ENCODE measurements around the gene SOD2. TPM values are rescaled to one million over a fixed set of nuclear protein-coding genes. Genes with fewer than 3 reads are reported as not detected.
"Not testable (repeated sequence)": the region's sequence is repeated elsewhere in the genome, so short reads cannot be mapped to it uniquely, and the experiment has no call there.

The SOD2 gene
- polyA plus RNA-seq, 5 donors: 77.8 to 86.3 (median 84.3) TPM

- DNase-seq: no peak
Observed at GRCh38 chr6:159686040-159686439, 7.0 kb downstream of the SOD2 start.

DNA sequence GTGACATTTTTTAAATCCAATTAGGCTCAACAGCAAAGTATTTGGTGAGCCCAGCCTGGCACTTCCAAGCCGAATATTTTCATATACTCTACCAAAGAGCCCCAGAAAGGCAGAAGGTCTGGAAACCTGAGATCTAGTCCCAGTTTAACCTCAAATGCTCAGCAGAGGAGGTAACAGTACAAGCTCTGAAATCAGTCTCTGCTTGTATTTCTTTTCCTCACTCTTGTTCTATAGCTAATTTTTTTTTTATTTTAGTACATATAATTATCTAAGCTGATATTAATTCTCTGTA, 9.1 kb downstream of the SOD2 start:
- no peak for DNase-seq

DNA sequence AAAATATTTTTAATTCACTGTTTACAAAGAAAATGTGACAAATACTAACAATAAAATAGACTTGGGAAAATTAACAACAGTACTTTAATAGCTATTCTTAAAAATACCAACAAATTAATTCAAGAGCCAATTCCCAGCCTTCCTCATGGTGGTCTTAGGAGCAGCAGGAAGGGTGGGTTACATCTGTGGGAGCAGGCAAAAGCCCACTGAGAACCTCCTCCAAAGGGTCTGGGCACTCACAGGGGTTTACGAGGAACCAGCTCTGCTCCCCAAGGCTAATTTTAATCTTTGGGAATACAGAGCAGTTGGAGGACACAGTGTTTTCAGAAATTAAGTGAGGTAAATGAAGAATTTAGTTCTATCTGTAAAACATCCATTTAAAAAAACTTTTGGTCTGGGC, 10.2 kb downstream of the SOD2 start:
- DNase-seq: no peak

DNA sequence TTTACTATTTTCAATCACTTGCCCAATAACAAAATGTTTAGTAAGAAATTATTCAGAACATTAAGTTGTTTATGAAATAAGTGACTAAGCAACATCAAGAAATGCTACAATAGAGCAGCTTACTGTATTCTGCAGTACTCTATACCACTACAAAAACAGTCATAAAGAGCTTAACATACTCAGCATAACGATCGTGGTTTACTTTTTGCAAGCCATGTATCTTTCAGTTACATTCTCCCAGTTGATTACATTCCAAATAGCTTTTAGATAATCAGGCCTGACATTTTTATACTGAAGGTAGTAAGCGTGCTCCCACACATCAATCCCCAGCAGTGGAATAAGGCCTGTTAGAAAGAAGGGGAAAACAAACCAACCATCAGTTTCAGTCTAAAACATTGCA, 10.7 kb downstream of the SOD2 start:
- no peak for DNase-seq

- no peak for DNase-seq
Observed at GRCh38 chr6:159681191-159681880, 11.7 kb downstream of the SOD2 start.

GRCh38 chr6:159680104-159680503, 12.9 kb downstream of the SOD2 start:
- no peak for DNase-seq

DNA sequence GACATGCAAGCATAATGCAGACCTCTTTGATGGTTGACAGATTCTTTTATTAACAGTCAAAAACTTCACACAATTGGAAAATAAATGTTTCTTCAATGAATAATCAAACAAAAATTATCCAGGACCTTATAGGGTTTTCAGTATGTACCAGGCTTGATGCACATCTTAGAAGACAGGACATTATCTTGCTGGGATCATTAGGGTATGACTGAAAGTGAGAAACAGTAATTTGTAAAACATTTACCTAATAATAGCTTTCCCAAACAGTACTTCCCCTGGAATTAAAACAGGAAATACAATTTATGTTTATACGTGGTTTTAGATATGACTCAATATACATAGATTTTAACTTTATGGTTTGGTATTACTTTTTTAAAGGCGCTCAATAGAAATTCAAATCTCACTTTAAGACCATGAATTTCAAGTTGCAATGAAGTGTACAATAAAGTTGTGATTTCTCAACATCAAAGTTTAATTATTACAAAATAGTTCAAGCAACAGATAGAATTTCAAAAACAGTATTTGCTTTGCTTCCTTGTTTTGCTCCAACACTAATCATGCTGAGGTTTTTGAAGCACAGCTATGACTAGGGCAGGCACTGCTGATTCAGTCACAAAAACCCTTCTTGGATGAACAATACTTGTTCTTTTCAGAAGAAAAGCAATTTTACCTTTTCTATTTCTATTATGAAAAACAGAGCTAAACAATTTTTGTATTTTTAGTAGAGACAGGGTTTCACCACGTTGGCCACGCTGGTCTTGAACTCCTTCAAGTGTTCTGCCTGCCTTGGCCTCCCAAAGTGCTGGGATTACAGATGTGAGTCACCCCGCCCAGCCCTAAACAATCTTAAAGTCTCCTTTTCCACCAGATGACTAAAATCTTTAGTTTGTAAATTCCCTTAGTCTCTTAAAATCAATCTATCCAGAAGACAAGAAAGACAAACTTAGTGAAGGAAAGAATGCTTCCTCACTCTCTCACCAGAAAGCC, 13.7 kb downstream of the SOD2 start:
- DNase-seq: no peak

- no peak for DNase-seq
Observed at GRCh38 chr6:159678574-159678973, 14.5 kb downstream of the SOD2 start.

DNA sequence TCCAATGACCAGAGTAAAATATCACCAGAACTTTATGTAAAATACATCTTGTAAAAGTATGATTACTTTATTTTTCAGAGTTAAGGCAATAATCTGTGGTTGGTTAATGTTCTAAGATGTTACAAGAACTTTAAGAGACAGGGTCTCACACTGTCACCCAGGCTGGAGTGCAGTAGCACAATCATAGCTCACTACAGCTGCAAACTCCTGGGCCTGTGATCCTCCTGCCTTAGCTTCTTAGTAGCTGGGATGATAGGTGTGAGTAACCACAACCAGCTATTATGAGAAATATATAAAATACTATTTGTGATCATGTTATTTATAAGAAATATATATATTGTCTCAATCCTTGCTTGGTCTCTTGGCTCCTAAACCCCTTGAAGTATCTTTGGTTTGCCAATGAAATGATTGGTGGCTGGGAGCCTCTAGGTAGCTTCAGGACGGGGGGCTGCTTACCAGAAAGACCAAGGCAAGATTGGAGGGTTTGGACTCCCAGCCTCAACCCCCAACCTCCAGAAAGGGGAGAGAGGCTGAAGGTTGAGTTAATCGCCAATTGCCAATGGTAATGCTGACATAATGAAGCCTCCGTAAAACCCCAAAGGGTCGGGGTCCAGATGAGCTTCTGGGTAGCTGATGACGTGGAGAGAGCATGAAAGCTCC, 15.4 kb downstream of the SOD2 start:
- no peak for DNase-seq

- no peak for DNase-seq
Observed at GRCh38 chr6:159676890-159677505, 16.0 kb downstream of the SOD2 start.

DNA sequence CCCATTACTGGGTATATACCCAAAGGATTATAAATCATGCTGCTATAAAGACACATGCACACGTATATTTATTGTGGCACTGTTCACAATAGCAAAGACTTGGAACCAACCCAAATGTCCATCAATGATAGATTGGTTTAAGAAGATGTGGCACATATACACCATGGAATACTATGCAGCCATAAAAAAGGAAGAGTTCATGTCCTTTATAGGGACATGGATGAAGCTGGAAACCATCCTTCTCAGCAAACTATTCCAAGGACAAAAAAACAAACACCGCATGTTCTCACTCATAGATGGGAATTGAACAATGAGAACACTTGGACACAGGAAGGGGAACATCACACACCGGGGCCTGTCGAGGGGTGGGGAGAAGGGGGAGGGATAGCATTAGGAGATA, 16.8 kb downstream of the SOD2 start:
- not testable (repeated sequence) for DNase-seq

- no peak for DNase-seq
Observed at GRCh38 chr6:159665868-159666635, 27.0 kb downstream of the SOD2 start.

DNA sequence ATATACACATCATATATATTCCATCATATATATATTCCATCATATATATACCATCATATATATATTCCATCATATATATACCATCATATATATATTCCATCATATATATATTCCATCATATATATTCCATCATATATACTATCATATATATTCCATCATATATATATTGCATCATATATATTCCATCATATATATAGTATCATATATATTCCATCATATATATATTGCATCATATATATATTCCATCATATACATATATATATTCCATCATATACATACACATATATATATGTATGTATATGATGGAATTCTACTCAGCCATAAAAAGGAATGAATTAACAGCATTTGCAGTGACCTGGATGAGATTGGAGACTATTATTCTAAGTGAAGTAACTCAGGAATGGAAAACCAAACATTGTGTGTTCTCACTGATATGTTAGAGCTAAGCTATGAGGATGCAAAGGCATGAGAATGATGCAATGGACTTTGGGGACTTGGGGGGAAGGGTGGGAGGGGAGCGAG, 29.6 kb downstream of the SOD2 start:
- DNase-seq: not testable (repeated sequence)

GRCh38 chr6:159661977-159662376, 31.1 kb downstream of the SOD2 start:
- not testable (repeated sequence) for DNase-seq

DNA sequence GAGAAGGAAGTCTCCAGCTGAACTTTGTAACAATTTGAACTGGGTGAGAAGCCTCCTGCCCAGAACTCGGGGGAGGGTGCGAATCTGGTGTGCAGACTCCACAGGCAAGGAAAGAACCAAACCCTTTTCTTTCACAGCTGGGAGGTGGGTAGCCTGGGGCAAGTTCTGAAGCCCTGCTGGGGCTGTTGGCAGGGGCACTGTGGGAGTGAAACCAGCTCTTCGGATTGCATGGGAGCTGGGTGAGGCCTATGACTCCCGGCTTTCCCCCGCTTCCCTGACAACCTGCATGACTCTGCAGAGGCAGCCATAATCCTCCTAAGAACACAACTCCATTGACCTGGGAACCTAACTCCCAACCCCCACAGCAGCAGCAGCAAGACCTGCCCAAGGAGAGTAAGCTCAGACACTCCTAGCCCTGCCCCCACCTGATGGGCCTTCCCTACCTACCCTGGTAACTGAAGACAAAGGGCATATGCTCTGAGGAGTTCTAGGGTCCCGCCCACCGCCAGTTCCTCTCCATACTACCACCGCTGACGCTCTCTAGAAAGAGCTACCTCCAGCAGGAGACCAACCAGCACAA, 37.5 kb downstream of the SOD2 start:
- DNase-seq: no peak

- DNase-seq: peak; percentile 20 to 34
Observed at GRCh38 chr6:159654483-159655098, 38.5 kb downstream of the SOD2 start.

DNA sequence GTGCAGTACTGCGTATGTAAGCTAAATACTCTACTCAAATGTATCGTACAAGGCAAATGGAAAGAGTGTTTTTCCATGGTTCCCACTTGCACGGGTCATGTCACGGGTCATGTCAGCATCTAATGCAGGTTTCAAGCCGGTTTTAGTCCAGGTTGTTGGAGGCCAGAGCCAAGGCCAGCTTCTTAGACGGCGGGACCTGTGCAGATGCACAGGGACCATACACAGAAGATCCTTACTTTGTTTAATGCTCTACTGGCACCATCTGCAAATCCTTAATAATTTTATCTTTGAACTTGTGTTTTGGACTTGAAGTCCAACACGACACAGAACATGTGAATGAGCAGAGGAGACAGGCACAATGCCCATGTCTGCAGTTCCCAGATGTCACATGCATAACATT, 42.7 kb downstream of the SOD2 start:
- no peak for DNase-seq

- DNase-seq: no peak
Observed at GRCh38 chr6:159649441-159649840, 43.6 kb downstream of the SOD2 start.

- no peak for DNase-seq
Observed at GRCh38 chr6:159646733-159647132, 46.3 kb downstream of the SOD2 start.

- peak in 1 of 2 donors; percentile 30 for DNase-seq
Observed at GRCh38 chr6:159646116-159646515, 46.9 kb downstream of the SOD2 start.

Data from right lung (tissue), 5 donors.